GM03348 (cell line): Measurements from ENCODE around the gene PTPRN2.

Experiments
- DNase-seq: peaks from one replicate; pipeline ENCODE4 v3.0.0; 2012; ENCODE audit warnings: low spot score

The PTPRN2 gene

DNA sequence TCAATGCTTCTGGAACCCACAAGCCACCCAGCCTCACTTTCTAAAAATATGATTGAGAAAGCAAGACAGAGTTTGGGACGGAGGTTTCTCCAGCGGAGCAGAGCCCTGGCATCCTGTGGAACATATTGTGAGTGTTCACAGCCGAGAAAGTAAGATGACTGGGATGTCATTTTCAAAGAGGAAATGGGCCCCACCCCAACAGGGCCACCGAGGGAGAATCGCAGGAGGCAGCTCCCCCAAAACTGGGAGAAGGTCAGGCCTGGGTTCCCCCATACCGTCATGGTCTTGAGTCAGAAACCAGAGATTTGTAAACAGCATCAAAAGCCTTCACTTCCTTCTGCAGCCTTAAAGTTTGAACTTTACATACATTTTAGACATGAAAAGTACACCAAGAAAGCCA is 560.0 kb downstream of the PTPRN2 start:
- DNase-seq, result no peak

DNA sequence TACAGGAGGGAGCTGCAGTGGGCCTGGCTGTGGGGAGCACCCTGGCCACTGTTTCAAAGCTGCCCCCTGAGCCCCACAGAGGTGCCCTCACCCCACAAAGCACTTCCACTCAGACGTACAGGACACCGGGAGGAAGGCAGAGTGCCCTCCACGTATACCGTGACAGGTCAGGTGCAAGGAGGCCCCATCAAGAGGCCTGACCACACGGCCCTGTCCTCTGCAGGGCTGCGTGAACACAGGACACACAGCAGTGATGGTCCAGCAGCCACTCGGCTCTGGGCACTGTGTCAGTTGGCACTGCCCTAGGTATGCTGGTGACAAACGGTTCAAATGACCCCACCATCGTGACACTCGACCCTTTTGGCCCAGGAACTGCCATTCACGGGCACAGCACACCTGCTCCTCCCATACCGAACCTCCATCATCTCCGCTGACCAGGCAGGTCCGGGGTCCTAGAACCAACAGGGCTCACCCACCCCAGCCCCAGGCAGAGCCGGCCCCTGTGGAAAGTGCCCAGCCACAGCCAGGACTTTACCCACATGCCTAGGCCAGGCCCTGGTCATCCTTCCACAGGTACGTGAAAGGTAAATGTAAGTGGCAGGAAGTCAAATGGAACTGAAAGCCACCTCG is 560.9 kb downstream of the PTPRN2 start:
- DNase-seq, result no peak

DNA sequence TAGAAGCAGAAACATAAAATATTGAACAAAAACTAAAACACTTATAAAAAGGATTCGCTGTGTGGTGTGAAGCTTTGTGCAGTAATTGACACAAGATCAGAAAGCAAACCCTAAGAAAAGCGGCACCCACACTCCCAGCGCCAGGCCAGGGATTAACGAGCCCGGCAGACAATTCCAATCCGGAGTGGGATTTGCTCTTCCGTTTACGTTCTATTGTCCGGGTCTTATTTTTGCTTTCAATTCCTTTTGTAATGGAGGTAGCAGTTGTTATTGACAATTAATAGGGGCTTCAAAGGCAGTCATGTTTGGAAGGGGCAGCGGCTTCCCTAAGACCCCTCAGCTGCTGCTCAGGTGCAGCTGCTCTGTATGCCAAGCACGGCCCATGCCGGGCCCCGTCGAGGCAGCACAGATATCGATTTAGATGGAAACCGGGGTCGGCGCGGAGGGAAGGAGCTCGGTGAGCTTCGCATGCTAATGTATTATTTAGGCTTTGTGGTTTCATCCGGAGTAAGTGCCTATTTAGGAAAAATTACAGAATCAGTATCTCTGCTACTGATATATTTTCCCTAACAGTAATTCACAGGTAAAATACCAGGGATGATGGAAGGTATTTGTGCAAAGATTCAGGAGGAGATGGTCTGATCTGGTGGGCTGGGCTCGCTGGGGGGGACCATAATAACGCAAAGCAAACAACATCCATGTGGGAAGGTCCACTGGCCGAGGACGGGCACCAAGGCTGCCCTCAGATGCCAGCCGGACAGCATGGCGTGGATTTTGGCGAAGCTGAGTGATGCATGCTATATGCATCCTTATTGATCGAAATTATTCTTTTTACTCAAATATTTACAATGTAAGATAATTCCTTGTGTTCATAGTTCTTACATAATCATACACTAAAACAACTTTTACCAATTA is 561.7 kb downstream of the PTPRN2 start:
- DNase-seq, result no peak

DNA sequence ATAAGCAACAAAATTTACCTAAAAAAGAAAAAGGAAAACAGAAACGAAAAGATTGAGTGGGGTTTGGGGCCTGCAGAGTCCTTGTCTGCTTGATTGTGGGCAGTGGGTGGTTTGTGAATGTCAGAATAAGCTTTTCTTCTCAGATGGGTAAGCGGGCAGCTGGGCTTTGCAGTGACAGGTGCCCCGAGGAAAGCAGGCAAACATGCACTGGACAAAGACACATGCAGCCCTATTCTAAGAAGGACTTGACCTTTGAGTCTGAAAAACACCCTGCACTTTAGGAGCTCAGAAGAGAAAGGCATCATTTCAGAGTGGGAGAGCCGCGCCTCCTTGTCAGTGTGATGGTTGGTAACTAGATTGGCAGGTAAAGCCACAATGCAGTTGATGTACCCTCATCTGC is 562.7 kb downstream of the PTPRN2 start:
- DNase-seq, result no peak

DNA sequence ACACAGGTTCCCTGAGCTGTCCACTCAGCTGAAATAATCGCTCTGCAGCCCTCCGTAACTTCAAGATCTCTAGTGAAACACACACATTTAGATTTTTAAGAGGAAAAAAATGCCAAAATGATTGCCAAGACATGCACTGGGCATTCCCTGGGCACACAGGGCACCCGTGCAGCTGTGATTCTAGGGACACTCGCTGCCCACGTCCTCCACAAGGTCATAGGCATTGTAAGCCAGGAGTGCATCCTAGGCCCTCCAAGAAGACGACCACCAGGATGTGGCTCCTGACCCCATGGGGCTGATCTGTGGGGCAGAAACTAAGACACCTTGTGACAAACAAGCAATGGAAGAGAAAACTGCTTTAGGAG is 563.3 kb downstream of the PTPRN2 start:
- DNase-seq, result no peak

DNA sequence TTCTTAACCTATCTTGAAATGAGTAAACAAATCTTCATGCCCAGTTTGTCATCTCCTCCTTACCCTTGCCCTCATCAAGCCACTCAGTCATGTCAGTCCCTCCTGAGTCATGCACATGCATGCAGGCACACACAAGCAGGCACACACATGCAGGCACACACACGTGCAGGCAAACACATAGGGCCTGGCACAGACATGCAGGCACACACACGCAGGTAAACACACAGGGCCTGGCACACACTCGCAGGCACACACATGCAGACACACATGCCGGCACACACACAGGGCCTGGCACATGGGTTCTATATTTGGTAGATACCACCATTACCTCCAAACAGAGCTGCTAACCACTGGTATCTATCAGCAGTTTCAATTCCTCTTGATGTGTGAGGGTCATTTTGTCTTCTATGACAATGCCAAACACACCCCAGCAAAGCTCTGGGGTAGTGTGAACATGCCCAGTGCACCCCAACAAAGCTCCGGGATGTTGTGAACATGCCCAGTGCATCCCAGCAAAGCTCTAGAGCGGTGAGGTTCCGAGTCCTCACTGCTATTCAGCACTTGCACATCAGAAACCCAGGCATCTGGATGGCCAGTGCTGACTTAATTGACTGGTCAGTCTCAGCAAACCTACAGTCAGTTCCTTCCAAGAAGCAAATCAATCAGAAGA is 563.8 kb downstream of the PTPRN2 start:
- DNase-seq, result no peak

DNA sequence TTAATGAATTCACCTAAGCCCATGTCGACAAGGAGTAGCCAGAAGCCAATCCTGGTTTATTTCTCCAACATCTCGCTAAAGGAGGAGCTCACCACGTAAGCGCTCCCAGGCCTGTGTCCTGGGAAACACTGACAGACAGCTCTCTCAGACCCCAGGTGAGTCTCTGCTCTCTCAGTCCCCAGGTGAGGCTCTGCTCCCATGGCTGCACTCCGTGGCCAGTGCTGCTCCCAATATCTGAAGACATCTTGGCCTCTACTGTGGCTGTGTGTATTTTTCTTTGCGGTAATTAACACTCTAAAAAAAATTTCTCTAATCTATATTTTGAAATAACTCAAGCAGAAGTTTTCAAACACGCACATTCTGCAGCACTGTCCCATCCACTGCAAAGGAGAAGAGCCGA is 564.5 kb downstream of the PTPRN2 start:
- no peak for DNase-seq

DNA sequence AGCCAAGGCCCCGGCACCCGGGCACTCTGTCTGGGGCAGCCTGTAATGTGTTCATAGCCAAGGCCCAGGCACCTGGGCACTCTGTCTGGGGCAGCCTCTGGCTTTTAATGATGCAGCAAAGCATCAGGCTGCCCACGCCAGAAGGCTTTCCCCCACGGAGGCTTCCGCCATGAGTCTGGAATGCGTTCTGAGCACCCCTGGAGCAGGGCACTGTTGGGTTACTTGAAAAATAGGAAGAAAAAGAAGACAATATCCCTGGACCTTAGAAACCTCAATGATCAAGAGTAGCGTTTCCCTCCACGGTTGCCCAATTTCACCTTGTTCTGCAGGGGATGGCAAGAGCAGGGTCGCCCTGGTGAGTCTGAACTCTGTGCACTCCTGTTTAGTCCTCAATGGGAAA is 565.0 kb downstream of the PTPRN2 start:
- DNase-seq, result no peak

DNA sequence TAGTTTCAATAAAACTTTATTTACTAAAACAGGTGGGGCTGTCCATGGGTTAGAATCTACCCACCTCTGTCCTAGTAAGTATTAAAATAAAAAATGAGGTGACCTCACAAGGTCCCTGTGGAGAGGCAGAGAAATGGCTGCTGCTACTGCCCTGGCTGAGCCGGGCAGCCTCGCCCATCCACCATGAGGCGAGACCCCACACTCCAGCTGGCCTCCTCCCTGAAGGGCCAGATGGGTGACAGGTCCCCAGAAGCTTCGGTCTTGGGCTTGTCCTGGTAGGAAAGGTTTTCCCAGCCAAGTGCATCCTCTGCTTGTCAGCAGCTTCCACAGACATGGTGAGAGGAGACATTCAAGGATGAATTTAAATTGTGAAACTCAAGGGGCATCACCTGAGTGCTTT is 565.8 kb downstream of the PTPRN2 start:
- DNase-seq, result no peak

DNA sequence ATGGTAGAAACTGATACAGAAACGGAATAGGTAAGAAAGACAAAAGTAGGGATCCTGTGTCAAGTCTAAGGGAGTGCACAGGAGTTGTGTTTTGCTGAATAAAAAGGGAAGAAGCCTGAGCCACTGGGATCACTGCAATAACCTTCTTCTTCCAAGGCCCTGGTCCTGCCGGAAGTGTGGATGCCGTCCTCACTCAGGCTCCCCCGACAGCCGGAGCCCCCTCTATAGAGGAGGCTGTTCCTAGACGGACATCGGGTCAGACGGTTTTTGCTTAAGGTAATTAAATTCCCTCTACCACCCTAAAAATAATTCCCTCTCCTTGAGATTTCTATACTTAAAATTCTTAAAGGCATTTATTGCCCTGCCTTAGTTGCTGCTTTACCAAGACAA is 566.9 kb downstream of the PTPRN2 start:
- DNase-seq, result no peak

DNA sequence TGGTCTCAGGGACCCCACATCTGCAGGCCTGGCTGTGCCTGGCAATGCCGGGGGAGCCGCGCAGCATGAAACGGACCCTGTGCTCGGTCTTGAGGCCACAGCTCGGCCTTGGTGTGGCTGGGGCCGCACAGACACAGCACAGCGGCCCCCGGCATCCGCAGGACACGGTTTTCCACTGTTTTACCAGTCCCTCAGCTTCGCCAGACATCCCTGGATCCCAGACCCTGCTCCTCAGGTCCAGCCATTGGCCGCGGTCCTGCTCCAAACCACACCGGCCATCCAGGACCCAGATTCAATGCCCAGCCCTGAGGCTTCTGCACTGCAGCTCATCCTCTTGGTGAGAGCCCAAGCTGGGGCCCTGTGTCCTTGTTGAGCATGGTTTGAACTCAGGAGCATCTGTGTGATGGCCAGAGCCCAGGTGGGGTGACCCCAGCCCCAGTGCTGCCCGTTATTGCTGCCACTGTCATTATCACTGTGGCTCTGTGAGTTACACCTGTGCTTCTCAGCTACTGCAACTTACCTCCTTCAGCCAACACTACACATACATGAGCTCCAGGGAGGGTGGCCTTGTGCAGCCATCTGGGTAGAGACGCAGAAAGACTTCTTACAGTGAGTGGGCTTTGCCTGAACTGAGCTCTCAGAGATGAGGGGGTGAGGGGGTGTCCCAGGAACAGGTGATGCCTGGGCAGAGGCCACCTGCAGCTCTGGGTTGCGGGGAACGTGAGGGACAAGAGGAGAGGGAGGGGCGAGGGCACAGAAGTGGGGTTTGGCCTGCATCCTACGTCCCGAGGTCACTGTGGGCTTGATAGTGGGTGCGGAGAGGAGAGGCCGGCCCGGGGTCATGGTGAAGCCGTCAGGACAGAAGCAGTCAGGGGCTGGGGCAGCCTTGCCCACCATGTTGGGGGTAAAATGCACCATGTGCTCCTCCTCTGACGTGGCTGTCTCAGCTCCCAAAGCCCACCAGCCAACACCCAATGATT is 567.6 kb downstream of the PTPRN2 start:
- DNase-seq, result no peak

DNA sequence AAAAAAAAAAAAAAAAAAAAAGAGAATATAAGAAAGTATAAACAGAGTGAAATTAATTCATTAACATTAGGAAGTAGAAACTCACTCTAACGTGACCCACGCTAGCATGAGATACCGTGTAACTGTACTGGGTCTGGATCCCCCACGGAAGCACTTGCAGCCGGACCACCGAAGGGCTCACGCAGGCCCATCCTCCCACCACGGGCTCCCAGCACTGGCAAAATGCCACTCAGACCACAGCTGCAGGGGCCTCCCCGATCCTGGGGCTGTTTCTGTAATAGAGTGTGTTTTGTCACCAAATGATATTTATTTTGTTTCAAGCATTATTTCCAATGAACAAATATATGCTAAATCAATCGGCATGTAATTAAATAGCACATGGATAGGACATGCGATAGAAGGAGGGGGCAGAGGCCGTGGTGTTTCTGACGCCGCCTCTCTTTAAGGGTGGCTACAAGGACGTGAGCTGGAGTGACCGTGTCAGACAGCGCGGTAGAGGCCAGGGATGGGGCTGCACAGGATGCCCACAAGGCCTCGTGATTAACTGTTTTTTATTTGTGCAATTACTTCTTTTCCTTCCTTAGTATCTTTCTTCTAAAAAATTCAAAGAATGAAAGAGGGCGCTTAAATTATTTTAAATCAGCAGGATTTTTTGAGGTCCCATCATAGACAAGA is 568.5 kb downstream of the PTPRN2 start:
- no peak for DNase-seq

DNA sequence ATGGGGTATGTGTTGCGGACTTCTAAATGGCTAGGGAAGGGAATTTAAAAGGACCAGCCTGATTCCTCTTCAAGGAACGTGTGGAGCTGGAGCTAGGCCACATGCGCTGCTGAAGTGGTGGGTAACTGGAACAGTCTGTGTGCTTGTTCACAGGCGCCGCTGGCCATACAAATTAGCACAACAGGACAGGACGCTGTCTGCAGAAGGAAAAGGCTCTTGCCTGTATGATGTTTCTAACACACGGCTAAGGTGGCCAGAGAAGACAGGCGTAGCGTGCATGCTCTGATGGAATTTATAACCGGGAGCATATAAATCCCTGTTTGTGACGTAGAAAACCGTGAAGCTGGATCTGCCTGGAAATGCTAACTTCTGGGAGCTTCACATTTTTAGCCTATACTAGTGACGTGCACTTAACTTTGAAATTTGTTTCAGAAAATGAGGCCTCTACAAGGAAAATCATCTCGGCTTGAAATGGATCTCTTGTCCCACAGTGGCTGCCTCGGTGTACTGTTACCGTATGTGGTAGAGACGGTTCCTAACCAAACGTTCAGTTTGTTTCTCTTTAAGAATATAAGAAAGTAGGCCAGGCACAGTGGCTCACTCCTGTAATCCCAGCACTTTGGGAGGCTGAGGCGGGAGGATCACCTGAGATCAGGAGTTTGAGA is 569.4 kb downstream of the PTPRN2 start:
- no peak for DNase-seq

DNA sequence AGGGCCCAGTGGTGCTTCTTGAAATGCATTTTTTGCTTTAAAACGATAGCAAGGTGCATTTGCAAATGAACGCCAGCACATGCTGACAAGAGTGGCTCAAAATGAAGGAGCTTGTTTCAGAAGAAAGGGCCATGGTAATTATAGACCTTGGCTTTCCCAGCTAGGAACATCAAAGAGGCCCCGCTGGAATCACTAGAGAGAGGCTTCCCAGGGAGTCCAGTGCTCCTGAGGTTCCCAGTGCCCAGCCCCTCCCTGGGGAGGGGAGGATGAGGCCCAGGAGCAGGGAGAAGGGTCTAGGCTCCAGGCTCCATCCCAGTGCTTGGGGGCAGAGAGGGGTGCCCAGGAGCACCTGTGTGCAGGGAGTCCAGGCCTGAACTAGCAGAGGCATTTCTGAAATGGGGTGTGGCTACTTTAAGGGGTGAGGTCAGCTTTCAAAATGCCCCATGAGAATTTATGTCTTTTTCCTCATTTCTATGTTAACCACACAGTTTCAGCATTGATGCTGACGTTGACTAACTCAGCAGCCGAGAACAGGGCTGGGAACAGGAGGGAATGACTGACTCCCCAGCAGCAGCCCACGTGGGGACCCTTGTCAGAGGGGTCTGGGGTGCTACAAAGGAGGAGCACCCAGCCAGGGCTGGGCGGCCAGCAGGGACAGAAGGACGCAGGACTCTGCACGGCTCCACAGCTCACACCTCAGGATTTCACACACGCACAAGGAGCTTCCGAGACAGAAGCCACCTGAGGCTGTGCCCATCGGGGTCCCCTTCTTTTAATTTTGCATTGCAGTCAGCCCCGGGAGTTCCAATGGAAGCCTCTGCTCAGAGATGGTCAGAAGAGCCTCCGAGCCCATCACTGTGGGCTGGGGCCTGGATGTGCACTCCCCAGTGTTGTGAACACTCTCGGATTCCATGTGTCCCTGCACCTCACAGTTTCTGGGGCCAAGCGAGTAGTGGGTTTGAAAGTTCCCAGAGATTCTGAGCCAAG is 570.2 kb downstream of the PTPRN2 start:
- DNase-seq, result no peak

DNA sequence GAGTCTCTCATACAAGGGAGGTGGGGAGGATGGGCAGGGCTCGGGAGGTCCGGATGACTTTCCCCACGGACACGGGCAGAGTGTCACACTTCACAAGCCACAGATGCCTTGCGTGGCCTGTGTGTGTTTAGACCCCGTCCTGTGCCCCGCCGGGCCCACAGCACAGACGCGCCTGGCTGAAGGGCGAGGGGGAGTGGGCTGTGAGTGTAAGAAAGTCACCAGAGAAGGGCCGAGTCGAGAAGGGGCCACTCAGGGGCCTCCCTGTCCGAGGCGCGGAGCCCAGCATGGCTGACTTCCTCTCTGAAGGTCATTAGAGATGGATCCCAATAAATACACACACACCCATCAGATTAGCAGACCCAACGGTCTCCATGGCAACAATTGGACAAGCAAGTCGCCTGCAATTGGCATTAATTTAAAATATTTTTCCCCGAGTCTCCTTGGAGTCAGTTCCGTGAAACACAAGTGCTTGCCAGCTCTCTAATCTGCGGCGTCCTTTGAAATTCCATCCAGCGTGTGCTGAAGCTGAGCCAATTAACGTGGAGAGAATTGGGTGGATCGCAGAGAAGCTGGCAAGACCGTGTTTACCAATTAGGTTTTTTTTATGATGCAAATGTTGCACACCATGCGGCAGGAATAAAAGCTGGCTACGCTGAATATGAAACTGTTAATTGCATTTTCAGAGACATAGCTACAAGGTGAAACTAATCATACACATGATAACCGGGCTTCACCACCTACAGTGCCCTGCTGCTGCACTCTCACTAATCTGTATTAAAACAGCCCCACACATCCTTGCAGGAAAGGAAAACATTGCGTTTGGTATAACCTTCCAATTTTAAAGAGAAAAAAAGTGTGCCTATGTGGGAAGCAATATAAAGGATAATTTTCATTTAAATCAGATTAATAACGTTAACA is 571.2 kb downstream of the PTPRN2 start:
- DNase-seq, result no peak

DNA sequence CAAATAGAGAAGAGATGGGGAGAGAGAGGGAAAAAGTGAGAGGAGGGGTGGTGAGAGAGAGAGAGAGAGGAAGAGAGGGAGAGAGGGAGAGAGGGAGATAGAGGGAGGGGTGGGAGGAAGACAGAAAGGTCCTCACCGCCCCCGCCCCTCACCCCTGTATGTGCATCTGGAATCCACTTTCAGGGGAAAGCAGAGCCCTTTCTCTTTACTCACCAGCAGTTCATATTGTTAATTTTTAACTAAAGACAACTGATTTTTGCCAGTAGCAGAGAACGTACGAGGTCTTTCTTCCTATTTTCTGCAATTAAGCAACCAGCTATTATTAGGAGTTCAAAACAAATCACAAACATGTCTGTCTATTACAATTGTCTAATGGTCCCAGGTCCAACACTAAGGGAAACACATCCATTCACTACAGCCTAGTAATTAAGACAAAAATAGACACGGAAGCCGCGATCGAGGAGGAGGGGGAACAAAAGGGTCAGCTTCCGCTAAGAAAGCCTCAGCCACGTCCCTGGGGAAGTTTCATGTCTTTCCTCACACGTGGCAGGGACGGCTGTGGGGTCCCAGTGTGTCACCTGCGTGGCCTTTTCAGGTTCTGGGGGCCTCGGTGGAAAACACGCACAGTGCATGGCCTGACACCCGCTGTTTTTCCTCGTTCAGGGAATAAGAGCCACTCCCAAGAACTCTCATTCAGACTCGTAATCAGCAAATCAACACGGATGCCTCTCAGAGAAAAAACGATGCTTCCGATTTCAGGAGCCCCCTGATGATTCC is 572.0 kb downstream of the PTPRN2 start:
- DNase-seq, result no peak

DNA sequence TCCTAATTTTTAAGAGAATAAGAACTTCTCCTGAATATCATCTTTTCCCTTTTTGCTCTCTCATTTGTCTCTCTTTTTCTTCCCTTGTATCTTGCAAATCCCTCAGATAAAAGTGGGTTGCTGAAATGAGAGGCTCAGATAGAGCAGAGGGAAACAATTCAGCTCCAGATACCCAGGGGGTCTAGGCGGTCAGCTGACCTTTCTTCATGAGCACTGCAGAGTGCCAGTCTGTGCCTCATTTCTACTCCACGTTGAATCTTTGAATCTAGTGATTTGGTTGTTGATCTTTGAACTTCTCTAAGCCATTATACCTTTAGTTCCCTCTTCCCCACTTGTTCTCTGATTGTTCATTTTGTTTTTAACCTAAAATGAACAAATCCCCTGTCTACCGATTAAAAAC is 572.6 kb downstream of the PTPRN2 start:
- no peak for DNase-seq
